GM21737 (cell line): ENCODE results near the gene IFT52.
"Not testable (repeated sequence)": the region's sequence is repeated elsewhere in the genome, so short reads cannot be mapped to it uniquely, and the experiment has no call there.

Experiments
- ATAC-seq: cut with Tn5 transposase; IDR thresholded peaks from one replicate; pipeline ENCODE4 v1.9.1; 2021; ENCODE audit warnings: mild to moderate bottlenecking, moderate library complexity; ENCODE audit not compliant: unreplicated experiment

IFT52 gene

DNA sequence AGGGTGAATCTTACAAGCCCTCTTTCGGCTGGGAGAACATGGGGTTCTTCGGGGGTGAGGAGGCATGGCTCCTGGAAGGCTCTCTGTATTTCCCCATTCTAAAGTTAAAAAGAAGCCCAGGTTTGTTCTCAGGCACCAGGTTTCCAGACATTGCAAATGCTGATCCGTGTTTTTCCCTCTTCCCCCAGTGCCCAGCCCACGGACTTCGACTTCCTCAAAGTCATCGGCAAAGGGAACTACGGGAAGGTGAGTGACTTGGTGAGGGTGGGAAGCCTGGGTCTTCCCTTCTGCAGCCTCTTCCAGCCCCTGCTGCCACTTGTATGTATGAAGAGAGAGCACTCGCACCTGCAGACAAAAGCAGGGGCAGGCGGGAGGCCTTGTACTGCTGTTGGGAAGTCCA lies 23.3 kb upstream of the IFT52 start:
- no peak for ATAC-seq

DNA sequence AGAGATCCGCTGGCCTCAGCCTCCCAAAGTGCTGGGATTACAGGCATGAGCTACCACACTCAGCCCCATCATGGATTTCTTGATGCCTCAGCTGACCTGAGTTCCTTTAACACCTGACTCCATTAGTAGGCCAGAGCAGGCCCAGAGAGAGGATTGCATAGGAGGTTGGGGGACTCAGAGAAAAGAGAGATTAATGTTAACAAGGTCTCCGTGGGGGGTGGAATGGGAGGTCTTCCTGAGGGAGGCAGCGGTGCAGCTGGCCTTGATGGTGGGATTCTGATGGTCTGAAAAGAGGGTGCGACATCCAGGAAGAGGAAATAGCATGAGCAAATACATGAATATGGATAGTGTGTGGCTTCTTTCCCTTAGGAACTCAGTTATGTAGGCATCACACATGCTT lies 22.0 kb upstream of the IFT52 start:
- ATAC-seq, result no peak

DNA sequence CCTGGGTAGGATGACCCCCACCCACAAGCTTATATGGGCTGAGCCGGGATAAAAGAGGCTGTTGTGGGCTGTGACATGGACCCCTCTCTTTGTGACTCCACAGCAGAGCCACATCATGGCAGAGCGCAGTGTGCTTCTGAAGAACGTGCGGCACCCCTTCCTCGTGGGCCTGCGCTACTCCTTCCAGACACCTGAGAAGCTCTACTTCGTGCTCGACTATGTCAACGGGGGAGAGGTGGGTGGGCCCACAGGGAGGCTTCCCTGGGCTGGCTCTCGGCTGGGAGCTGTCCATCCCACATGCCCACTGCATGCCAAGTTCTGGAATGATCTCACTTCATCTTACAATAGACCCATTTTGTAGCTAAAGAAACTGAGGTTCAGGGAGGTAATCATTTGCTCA lies 21.5 kb upstream of the IFT52 start:
- ATAC-seq, result no peak

DNA sequence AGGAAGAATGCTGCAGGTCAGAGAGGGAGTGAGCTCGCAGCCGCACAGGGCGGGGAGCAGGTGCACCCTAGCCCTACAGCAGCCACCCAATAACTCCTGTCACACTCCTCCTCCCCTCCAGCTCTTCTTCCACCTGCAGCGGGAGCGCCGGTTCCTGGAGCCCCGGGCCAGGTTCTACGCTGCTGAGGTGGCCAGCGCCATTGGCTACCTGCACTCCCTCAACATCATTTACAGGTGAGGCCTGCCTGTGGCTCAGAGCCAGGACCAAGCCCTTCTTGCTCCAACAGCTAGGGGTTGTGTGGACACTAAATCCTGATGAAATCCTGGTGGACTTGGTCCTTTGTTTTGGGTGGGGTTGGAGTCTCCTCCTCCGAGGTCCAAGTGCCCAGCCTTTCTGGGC lies 20.2 kb upstream of the IFT52 start:
- no peak for ATAC-seq

DNA sequence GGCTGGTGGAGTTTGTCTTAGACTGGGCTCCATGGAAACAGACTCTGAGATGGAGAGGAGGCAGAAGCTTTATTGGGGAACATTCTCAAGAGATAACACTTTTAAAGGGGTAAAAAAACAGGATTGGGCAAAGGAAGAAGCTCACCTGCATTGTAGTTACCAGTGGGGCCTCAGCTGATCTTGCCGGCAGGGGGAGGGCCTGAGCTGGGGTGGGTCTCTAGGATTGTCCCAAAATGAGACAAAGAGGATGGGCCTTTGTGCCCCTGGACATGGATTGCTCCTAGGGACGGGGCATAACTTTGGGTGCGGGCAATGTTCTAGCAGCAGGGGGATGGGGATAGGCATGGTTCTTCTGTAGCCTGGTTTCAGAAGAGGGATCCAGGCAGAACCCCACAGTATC lies 19.4 kb upstream of the IFT52 start:
- no peak for ATAC-seq

DNA sequence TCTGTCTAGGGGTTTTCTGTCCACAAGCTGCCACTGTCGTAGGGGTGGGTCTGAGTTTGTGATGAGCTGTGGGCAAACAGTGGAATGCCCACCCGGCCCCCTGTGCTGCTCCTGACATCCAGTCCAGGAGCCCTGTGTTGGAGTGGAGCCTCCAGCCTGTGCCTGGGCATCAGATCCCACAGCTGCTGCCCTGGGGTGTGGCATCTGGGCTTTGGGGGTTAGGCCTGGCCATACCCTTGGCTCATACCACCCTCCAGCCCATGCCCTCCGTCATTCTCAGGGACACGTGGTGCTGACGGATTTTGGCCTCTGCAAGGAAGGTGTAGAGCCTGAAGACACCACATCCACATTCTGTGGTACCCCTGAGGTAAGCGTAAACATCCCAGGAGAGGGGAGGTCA lies 19.0 kb upstream of the IFT52 start:
- ATAC-seq, result no peak

DNA sequence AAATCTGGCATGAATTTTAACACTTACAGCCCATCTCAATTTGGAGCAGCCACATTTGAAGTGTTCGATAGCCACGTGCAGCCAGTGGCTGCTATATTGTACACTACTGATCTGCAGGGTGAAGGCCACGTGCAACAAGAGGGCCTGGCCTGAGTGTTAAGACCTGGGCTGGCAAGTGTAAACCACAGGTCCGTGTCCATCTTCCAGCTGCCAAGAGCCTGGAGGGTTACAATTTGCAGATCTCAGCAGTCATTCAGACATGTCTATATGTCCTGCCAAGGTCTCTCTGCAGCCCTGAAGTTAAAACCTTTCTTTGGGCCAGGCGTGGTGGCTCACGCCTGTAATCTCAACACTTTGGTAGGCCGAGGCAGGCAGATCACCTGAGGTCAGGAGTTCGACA lies 17.8 kb upstream of the IFT52 start:
- ATAC-seq, result no peak

DNA sequence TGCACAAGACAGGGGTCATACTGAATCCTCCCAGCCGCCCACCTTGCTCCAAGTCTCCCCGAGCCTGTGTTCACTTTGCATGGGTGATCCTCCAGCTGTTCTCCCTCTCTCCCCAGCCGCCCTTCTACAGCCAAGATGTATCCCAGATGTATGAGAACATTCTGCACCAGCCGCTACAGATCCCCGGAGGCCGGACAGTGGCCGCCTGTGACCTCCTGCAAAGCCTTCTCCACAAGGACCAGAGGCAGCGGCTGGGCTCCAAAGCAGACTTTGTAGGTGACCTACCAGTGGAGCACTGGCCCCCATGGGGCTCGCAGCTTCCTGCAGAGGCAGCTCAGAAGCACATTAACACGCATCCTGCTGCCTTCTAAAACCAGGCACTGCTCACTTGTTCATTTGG lies 14.6 kb upstream of the IFT52 start:
- no peak for ATAC-seq

DNA sequence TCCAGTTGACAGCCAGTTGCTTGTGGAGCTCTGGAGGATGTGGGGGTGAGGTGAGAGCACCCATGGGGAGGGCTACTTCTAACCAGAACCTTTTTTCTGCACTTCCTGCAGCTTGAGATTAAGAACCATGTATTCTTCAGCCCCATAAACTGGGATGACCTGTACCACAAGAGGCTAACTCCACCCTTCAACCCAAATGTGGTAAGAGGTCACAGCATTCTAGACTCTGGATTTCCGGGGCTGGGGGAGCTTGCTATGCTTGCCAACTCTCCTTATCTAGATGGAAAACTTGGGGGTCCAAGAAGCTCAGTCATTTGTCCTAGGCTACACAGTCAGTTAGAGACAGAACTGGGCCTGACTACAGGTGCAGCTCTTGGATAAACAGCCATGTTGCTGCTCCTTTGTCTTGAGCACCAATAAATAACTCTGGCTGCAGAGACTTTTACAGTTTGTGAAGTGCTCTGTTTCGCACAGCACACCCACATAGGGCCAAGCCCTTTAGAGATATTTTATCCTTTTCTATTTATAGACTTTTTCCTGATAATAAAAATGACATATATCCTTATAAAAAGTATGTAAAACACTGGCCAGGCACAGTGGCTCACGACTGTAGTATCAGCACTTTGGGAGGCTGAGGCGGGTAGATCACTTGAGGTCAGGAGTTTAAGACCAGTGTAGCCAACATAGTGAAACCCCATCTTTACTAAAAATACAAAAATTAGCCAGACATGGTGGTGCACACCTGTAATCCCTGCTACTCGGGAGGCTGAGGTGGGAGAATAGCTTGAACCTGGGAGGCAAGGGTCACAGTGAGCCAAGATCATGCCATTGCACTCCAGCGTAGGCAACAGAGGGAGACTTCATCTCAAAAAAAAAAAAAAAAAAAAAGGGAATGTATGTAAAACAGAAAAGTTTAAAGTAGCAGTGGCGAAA lies 10.6 kb upstream of the IFT52 start:
- no peak for ATAC-seq

DNA sequence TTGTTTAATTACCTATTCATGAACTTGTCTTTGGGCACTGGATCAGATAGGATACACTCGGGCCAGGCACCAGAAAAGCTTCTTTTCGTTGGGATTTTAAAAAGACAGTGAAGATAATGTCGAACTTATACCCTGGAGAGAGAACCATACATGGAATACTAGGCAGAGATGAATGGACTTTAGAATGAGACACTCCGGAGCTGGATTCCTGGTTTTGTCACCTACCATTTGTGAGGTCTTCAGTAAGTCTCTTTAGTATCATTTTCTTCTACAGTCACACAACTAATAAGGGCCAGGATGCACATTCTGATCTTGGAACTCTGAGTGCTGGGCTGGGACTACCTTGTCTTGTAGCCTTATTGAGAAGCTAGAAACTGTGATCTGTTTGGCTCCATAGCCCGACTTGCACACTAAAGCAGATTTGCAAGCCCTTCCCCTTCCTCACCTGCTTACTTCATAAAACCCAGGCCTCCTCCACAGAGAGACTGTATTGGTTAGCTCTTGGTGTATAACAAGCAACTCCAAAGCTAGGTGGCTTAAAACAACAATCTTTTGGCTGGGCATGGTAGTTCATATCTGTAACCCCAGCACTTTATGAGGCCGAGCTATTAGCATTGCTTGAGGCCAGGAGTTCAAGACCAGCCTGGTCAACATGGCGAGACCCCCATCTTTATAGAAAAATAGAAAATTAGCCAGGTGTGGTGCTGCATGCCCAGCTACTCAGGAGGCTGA lies 7.4 kb upstream of the IFT52 start:
- ATAC-seq, result no peak

DNA sequence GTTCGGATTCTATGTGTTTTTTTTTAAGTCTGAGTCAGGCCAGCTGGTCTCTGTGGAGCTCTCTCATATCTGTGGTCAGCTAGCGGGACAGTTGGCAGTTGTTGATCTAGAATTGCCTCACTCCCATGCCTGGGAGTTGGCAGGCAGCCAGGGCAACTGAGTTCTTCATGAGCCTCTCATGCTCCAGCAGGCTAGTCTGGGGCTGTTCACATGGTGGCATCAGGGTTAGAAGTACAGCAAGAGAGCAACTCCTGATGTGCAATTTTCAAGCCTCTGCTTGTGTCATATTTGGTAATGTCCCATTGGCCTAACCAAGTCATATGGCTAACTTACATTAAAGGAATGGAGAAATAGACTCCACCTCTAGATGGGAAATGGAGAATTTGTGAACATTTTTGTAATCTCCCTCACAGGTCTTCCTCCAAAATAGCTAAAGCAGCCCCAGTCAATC lies 6.7 kb upstream of the IFT52 start:
- no peak for ATAC-seq

DNA sequence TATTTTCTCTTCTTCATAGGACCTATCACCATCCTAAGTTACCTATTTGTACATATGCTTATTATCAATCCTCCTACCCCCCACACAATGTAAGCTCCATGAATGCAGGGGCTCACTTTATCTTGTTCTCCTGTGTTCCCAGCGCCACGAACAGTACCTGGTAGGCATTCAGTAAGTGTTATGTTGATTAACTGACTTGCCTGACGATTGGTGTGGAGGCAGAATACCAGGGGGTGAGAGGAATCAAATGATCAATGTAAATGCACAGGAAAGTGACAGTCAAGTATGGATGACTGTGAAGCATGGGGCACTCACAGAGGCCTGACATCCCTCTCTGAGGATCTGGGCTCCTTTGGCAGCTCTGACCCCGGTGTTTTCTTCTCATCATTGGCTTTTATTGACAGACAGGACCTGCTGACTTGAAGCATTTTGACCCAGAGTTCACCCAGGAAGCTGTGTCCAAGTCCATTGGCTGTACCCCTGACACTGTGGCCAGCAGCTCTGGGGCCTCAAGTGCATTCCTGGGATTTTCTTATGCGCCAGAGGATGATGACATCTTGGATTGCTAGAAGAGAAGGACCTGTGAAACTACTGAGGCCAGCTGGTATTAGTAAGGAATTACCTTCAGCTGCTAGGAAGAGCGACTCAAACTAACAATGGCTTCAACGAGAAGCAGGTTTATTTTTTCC lies 6.1 kb upstream of the IFT52 start:
- no peak for ATAC-seq

DNA sequence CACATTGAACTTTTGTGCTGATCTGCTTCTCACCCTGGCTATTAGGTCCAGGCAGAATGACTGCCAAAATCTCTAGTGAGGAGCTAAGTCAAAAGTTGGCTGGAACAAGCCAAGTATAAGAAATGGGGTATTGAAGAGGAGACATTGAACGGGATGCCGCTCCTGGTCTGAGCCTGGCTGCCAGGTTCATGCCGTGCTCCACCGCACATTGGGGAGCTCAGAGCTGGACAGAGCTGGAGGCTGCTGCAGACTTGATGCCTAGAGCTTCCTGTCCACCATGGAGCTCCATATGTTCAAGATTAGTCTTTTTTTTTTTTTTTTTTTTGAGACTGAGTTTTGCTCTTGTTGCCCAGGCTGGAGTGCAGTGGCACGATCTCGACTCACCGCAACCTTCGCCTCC lies 4.1 kb upstream of the IFT52 start:
- ATAC-seq, result no peak

DNA sequence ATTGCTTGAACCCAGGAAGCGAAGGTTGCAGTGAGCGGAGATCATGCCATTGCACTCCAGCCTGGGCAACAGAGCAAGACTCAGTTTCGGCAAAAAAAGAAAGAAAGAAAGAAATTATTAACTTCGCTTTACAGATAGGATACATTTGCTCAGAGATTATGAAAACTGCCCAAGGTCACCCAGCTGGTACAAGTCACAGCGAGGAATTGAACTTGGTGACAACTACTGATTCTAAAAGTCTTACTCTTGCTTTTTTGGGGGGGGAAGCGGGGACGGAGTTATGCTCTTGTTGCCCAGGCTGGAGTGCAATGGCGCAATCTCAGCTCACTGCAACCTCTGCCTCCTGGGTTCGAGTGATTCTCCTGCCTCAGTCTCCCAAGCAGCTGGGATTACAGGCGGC lies 2.2 kb upstream of the IFT52 start:
- ATAC-seq, result not testable (repeated sequence)

DNA sequence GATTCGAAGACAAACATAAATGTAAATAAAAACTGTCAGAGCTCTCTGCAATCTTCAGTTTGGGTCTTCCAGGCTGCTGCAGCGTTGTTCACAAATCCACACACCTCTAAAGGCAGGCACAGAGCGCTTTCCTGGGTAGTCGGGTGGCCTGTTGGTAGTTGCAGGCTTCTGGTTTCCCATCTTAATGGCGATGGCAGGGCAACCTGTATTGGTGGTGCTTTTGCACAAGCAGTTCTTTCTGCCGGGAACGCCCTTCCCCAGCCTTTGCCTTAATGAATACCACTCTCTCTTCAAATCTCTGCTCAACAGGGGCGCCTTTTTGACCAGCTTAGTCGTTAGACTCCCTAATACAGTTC lies 723 bp upstream of the IFT52 start:
- ATAC-seq, result no peak

DNA sequence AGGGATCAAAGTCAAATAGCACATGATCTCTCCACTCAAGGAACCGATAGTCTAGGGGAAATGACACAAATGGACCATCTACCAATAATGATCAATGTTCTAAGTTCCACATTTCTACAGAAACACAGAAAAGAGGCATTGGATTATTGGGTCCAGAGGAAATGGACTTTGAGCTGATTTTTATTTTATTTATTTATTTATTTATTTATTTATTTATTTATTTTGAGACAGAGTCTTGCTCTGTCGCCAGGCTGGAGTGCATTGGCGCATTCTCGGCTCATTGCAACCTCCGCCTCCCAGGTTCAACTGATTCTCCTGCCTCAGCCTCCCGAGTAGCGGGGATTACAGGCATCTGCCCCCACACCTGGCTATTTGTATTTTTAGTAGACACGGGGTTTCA lies 11.2 kb downstream of the IFT52 start:
- not testable (repeated sequence) for ATAC-seq

DNA sequence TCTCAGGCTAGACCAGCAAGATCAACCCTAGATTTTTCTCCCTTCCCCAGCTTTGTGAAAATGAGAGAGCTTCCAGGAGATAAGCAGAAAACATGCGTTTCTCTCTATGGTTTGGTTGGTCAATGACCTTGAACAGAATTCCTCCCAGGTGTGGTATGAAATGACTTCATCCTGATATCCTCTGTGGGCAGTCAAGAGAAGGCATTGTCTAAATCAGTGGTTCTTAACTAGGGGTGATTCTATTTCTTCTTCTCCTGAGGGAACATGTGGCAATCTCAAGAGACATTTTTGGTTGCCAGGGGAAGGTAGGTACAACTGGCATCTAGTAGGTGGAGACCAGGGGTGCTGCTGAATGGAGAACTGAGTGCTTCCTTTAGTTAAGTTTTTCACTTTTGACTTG lies 12.4 kb downstream of the IFT52 start:
- no peak for ATAC-seq

DNA sequence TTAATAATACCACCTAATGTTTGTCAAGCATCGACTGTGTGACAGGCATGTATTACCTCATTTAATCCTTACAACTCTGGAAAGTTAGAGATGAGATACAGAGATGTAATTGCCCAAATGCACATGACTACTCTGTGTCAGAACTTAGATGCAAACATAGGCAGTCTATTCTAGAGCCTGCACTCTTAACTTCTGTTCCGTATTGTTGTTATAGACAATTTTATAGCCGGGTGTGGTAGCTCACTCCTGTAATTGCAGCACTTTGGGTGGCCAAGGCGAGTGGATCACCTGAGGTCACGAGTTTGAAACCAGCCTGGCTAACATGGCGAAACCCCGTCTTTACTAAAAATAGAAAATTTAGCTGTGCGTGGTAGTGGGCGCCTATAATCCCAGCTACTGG lies 15.0 kb downstream of the IFT52 start:
- no peak for ATAC-seq

DNA sequence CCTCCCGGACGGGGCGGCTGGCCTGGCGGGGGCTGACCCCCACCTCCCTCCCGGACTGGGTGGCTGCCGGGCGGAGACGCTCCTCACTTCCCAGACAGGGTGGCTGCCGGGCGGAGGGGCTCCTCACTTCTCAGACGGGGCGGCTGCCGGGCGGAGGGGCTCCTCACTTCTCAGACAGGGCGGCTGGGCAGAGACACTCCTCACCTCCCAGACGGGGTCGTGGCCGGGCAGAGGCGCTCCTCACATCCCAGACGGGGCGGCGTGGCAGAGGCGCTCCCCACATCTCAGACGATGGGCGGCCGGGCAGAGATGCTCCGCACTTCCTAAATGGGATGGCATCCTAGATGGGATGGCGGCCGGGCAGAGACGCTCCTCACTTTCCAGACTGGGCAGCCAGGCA lies 16.5 kb downstream of the IFT52 start:
- not testable (repeated sequence) for ATAC-seq

DNA sequence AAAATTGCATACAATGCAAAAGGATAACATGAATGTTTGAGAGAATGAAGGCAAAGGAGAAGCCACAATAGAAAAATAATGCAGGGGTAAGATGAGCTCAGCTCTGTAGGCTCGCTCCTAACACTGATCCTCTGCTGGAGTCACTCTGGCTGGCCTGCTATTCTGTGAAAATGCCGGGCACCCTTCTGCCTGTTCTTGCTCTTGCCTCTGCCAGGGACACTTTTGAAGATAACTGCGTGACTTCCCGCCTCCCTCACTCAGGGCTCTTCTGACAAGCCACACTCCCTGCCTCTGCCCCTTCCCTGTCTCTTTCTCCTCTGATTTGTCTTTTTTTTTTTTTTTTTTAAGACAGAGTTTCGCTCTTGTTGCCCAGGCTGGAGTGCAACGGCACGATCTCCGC lies 40.9 kb downstream of the IFT52 start:
- no peak for ATAC-seq

DNA sequence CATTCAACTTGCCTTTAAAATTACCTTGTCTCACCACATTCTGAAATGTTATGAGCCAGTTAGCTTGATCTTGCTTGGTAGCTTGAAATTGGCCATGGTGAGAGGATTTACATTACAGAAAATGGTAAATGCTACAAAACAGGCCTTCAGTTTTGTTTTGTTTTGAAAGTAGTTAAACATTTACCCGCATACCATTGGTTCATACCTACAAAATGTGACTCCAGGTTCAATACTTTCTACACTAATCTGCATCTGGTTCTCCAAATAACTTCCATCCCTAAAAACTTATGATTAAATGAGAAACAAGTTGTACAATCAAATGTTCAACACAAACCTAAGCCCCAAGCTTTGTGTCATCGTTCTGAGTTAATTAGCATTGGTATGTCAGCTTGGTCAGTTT lies 45.7 kb downstream of the IFT52 start:
- ATAC-seq, result no peak

DNA sequence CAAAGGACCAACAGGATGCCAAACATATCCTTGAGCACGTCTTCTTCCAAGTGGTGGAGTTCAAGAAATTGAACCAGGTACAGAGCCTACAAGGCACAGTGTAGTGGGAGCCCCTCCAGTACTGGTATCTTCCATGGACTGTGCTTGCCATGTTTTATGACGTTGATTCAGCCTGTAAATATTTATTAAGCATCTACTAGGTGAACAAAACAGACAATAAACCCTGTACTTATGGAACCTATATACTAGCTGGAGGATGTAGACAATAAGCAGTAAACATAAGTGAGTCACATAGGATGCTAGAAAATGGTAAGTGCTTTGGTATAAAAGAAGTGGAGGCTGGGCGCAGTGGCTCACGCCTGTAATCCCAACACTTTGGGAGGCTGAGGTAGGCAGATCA lies 51.8 kb downstream of the IFT52 start:
- no peak for ATAC-seq
